HG03097 (cell line): ENCODE data around the gene TNFAIP2.

Experiments used
- ATAC-seq: cut with Tn5 transposase; IDR thresholded peaks from one replicate; pipeline ENCODE4 v1.9.1; 2021; ENCODE audit not compliant: unreplicated experiment, low FRiP score

Gene TNFAIP2

GRCh38 chr14:103179094-103179493 lies 55.8 kb downstream of the TNFAIP2 start:
- ATAC-seq: no peak

DNA sequence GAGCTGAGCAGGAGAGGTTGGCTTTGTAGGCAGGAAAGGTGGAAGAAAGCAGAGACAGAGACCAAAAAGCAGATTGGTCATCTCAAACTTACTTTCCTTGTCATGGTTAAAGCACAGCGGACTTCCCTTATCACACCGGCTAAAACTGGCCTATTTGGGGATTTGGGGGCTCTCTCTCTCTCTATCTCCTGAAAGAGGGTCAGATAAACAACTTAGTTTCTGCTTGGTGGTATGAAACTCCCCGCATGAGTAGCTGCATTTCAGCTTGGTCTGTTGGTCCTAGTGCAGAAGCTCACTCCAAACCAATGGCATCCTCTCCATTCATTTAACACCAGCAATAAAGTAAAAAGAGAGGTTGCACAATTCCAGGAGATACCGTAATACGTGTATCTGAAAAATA lies 57.1 kb downstream of the TNFAIP2 start:
- ATAC-seq: no peak

GRCh38 chr14:103184046-103184445 lies 60.8 kb downstream of the TNFAIP2 start:
- ATAC-seq: no peak

DNA sequence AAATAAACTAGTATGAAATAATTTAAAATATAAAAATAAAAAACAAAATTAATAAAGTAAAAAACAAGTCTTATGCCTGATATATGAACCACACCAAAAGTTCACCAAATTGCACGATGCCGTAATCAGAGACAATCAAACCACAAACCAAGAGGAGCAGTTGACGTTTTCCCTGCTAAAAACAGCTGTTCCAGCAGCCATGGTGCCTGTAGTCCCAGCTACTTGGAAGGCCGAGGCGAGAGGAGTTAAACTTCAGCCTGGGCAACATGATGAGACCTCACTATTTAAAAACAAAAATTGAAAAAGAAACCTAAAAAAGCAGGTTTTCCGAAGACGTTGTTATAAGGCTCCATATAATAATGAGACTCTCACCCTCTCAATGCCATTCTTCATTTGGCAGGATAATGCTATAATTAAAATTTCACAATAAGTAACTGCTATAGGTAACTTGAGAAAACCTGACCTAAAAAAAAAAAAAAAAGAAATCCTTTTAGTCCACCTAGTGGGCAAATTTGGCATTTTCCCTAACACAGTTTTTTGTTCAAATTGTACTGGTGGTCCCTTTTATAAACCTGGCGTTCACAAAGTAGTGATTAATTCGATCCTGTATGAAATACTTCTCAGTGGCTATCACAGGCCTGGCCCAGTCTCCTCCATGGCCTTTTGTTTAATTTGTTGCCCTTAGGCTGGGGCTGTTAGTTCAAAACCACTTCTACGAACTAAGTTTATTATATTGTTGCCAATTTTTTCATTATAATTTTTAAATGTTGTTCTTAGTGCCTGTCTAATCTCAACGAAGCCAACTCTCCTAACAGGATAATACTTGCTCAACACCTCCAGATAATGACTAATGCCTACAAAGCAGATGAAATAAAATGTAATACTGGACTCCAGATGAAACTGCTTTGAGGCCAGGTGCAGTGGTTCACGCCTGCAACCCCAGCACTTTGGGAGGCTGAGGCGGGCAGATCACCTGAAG lies 62.1 kb downstream of the TNFAIP2 start:
- no peak for ATAC-seq

GRCh38 chr14:103186241-103186822 lies 63.1 kb downstream of the TNFAIP2 start:
- ATAC-seq: no peak
